Left forelimb (tissue), 1 donor: ENCODE data around the gene PKN3.
"Not testable (repeated sequence)": the region's sequence is repeated elsewhere in the genome, so short reads cannot be mapped to it uniquely, and the experiment has no call there.

Source experiments
- DNase-seq: peaks from one replicate; pipeline ENCODE4 v3.0.0-alpha.2; 2018; ENCODE audit warnings: low spot score

The PKN3 gene

GRCh38 chr9:128693738-128694137, 8.6 kb upstream of the PKN3 start:
- DNase-seq, result not testable (repeated sequence)

- no peak for DNase-seq
These were observed 8.0 kb upstream of the PKN3 start for GRCh38 chr9:128694344-128694743.

GRCh38 chr9:128696923-128697707, 5.2 kb upstream of the PKN3 start:
- DNase-seq, result no peak

GRCh38 chr9:128699096-128699795, 3.1 kb upstream of the PKN3 start:
- DNase-seq, result not testable (repeated sequence)

- DNase-seq, result no peak
These were observed 962 bp upstream of the PKN3 start for GRCh38 chr9:128701227-128701854.

- DNase-seq, result no peak
These were observed 779 bp downstream of the PKN3 start for GRCh38 chr9:128702949-128703615.

- DNase-seq, result no peak
These were observed 1.5 kb downstream of the PKN3 start for GRCh38 chr9:128703616-128704355.

- no peak for DNase-seq
These were observed 2.0 kb downstream of the PKN3 start for GRCh38 chr9:128704356-128704670.

GRCh38 chr9:128705051-128705965, 3.0 kb downstream of the PKN3 start:
- no peak for DNase-seq

GRCh38 chr9:128706045-128706444, 3.7 kb downstream of the PKN3 start:
- DNase-seq, result no peak

- DNase-seq, result no peak
These were observed 4.5 kb downstream of the PKN3 start for GRCh38 chr9:128706671-128707381.

- DNase-seq, result no peak
These were observed 5.1 kb downstream of the PKN3 start for GRCh38 chr9:128707446-128707845.

GRCh38 chr9:128712451-128713410, 10.4 kb downstream of the PKN3 start:
- no peak for DNase-seq

- no peak for DNase-seq
These were observed 11.1 kb downstream of the PKN3 start for GRCh38 chr9:128713411-128713780.

GRCh38 chr9:128713941-128714573, 11.8 kb downstream of the PKN3 start:
- DNase-seq, result no peak

GRCh38 chr9:128714586-128715435, 12.5 kb downstream of the PKN3 start:
- DNase-seq, result no peak

- no peak for DNase-seq
These were observed 13.1 kb downstream of the PKN3 start for GRCh38 chr9:128715436-128715750.
